HG03520 (cell line): Measurements from ENCODE around the gene GPM6B.

Source experiments
- ATAC-seq: cut with Tn5 transposase; IDR thresholded peaks from one replicate; pipeline ENCODE4 v1.9.1; 2021; ENCODE audit warnings: mild to moderate bottlenecking, moderate library complexity; ENCODE audit not compliant: unreplicated experiment

GPM6B gene, protein sequence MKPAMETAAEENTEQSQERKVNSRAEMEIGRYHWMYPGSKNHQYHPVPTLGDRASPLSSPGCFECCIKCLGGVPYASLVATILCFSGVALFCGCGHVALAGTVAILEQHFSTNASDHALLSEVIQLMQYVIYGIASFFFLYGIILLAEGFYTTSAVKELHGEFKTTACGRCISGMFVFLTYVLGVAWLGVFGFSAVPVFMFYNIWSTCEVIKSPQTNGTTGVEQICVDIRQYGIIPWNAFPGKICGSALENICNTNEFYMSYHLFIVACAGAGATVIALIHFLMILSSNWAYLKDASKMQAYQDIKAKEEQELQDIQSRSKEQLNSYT

DNA sequence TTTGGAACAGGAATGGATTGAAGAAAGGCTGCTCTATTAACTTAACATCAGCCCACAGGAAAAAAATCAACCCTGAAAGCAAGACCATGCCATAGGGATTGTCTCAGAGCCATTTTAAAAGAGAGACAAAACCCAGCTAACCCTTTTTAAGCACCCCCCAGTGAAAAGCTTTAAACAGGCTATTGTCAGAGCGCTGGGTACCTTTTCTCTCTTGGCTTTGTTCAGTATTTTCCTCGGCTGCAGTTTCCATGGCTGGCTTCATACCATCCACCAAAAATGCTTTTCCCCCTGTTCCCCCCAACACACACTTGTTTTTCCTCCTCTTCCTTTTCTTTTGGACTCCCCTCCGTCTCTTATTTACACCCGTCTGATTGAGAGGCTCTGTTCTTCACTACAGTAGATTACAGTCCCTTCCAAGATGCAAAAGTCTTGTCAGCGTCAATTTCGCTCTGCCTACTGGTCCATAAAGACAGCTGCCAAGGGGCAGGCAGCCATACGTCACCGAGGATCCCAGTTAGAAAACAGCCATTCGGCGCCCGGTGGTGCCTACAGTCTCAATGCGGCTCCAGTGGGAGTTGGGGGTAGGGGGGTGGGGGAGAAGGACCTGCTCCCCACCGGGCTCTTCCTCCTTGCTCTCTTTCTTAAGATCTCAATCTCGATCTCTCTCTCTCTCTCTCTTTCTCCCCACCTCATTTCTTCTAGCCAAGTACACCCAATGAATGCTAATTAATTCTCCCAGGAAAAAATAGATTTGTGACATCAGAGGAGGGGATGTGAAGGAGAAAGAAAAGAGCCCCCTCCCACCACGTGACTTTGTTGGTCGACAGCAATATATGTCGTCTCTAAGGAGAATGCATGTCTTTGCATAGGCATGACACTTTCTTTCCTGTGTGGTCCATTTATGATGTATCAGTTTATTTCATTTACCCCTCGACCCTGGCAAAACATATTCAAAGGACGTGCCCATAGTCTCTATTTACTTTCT, at the start of gene GPM6B:
Gene GPM6B (minus strand): TSS at position 451 of the 985 bp plus-strand sequence. CDS start 189 bp downstream, at position 262.
- no peak for ATAC-seq

DNA sequence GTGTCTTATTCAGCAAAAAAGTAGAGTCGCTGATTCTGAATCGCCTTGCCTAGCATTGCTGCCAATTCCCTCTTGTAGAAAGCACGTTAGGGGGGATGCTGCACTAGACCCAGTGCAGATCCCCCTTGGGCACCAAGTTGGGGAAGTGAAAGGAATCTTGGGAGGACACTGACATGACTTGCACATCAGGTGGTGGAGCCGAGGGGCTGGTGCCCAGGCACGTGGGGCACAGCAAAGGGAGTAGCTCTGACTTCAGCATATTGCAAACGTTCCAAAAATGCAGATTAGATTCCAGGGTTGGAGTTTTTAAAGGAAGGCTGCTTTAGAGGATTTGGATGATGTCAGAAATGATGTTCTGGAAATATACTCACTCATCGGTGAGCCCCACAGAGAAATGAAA, 47.4 kb upstream of the GPM6B start:
- ATAC-seq, result no peak

DNA sequence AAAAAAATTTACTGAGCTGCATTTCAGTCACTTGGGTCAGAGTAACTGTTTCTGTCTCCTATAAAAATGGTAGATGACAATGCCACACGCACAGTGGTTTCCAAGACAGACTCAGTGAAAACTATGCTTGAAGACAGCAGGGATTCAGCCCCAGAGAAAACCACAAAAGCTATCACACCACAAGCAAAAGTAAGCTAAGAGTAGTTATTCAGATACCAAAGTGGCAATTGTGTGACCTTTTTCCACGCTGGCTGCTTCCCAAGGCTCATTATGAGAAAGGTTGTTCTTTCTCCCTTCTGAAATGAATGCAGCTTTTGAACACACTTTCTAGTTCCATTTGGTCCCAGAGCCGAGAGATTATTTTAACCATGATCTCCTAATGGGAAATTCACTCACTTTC, 46.4 kb upstream of the GPM6B start:
- no peak for ATAC-seq

DNA sequence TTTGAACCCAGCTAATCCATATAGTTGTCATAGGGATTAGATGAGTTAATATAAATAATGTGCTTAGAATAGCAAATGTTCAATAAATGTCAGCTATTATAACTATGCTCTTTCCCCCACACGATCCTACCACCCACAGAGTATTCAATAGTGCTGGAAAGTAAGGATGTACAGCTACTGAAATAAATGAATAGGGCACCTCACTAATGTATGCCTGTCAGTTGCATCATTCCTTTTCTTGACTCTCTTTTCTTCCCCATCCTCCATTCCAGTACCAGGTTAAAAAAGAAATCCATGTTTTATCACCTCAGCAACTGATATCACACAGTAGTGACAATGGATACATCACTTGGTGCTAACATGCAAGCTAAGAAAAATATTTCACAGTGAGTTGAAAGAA, 42.8 kb upstream of the GPM6B start:
- no peak for ATAC-seq

DNA sequence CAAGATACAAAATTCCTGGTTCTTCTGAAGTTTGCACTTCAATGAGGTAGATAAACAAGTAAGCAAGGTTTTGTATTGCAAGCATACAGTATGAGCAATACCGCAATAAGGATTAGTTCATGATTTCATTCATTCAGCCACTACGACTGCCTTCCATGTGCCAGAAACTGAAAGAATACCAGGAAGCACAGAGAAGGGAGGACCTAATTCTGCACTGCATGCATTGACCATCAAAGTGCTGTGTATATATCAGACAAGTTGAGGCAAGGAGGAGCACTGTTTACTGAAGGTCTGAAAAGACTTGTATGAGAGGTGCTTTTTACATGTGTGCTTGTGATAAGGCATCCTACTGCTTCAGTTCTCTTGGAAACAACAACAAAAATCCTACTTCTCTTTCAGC, 40.9 kb upstream of the GPM6B start:
- no peak for ATAC-seq

DNA sequence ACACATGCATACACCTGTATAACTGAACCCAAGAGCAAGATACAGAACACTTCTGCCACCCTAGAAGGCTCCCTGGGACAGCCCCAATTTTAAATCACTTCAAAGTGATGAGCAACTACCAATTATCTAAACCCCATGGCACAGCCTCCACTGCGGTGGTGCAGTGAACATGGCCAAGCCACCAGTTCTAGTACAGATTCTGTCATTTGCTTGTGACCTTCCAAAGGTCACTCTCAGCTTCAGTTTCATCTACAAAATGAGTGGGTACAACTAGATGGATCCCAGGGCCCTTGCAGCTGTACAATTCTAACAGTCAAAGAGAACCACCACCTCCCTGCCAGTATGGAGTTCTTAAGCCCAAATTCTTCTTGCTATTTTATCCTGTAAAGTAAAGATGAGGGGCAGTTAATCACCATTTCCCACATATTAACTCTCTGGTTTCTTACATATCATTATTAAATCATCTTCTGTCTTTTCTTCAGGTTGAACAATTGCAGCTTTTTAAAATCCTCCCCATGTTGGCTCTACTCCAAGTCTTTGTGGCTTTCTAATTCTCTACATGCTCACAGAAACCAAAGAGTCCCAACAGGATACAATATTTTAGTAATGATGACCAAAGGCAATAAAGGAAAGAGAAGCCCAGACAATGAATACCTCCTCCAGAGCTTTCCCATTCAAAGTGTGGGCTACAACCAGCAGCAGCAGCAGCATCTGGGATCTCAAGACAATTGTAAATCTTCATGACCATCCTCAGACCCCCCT, 39.0 kb upstream of the GPM6B start:
- ATAC-seq, result no peak

DNA sequence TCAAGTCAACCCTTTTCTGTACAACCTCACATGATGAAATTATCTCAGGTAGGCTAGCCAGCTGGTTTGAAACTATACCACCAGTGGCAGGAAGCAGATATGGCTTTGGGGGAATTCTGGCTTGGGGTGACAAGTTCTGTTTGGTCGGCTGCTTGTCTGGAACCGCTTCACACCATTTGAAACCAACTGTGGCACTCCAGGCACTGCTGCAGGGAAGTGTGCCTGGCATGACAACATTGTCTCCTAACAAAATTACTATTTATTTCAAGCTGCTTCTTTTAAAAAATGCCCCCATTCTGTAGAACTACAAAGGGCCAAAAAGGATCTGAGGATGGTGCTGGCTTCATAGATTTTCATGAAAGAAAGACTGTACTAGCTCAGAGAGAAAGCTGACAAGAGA, 37.1 kb upstream of the GPM6B start:
- ATAC-seq, result no peak

DNA sequence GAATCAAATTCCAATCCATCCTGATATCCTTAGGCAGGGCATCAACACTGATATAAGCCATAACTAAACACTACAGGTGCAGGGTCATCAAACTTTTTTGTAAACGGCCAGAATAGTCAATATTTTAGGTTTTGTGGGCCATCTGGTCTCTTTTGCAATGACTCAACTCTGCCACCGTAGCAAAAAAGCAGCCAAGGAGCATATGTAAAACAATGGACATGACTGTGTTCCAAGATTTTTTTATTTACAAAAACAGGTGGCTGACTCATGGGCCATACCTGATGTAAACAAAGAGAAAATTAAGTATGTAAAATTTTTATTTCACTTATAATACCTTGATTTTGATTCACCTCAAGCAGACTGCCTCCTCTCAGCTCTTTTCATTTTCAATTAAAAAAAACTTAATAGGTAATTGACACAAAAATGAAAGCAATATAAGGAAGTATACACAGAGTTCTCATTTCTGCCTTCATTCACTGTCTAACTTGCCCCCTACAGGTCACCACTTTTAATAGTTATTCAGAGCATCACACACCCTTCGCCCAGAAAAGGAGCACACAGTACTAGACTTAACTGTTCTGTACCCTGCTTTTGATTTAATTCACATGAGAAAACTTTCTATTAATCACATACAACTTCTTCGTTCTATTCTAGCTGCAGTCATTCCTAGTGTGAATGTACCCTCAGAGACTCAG, 35.3 kb upstream of the GPM6B start:
- ATAC-seq, result no peak

DNA sequence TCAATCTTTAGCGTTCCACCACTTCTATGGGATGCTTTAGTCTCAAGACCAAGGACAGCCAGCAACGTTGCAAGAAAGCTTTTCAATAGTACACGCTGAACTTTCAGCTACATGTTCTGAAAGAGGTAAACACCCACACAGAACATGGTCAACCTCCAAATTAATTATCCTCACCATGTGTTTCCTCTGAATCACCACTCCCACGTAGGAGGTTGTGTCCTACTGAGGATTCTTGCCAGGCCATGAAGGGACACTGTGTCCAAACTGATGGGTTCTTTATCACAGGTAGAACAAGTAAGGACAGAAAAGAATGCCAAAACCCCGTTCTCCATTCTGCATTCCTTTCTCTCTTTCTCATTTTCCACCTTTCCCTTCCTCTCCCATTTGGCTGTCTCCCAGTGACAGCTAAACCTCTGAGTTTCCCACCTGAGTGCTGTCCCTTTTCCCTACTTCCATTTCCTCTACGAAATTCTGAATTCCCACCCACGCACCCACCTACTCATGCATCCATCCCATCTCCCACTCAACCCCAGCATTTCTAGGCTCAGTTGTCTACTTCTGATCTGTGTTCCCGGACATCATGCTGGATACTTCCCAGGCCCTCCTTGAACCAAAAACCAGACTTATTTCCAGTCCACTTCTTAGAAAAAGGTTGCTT, 29.0 kb upstream of the GPM6B start:
- ATAC-seq, result no peak

DNA sequence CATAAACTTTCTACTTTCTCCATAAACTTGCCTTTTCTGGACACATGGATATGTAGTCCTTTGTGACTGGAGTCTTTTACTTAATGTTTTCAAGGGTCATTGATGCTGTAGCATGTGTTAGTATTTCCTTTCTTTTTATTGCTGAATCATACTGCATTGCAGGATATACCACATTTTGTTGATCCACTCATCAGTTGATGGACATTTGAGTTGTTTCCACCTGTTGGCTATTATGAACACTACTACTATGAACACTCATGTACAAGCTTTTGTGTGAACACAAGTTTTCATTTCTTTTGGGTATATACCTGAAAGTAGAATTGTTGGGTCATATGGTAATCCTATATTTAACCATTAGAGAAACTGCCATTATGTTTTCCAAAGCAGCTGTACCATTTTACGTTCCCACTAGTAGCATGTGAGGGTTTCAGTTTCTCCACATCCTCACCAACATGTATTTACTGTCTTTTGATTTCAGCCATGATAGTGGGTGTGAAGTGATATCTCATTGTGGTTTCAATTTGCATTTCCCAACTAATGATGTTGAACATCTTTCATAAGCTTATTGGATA, 26.3 kb upstream of the GPM6B start:
- no peak for ATAC-seq

DNA sequence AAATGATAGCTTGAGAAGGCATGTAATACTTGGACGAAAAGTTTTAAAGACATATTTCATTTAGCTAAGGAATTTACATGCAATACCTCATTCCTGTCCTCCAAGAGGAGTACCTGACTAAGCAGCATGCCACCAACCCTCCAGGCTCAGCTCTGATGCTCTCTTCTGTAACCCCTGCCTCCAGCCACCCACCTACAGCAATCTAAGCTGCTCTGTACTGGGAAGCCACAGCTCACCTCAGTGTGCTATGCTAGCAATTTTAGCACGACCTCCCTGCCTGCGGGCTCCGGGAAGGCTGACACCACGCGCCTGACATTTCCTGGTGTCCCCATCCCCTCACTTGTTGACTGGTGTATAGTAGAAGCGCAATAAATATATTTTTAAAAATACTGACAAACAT, 23.2 kb upstream of the GPM6B start:
- ATAC-seq, result no peak

DNA sequence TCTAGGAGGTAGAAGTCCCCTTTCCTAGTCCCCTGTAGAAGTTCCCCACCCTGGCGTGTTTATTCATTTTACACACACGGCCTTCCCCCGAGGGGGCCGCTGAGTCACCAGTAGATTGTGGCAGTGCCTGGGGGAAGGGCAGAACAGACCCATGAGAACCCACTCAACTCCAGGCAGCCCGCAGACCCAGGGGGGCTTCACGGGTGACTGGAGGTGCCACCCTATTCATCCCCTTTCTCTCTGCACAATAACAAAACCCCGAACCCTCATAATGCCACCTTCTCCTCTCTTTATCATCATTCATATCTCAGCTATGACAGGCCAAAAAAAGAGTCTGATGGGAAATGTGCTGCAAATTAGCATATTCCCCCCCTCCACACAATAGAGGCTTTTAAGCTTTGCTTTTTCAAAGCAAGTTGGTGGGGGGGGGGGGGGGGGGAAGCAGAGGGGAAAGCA, 20.4 kb upstream of the GPM6B start:
- no peak for ATAC-seq

DNA sequence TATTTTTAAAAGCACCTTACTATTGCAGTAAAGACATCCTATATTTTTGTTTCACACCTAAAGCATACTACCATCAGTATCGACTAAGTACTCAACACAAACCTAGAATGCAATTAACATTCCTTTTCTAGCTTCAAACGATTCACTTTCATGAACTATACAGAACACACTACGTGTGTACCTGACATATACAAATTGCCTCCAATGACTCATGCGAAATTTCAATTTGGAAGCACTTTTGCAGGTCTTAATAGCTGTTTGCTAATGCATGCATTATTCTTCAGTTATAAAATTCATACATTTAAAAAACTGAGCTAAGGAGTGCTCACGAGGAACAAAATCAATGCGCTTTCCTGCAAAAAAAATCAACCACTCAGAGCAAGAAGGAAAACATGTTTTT, 19.7 kb upstream of the GPM6B start:
- ATAC-seq, result no peak

DNA sequence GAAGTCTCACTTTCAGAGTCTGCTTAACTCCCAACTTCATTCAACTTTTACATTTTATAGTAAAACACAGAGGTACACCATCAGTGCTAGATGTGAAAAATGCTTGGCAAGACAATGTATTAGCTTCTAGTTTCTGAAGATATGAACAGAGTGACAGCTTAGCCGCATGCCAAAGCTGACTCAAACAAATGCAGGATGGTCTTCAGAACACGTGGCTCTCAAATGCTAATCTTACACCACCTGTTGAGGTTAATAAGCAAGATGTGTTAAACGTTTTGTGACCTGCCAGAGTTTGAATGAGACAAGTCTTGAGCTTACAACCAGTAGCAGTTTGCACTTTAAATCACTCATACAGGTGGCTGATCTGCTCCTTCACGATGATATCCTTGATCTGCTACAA, 18.9 kb upstream of the GPM6B start:
- no peak for ATAC-seq

DNA sequence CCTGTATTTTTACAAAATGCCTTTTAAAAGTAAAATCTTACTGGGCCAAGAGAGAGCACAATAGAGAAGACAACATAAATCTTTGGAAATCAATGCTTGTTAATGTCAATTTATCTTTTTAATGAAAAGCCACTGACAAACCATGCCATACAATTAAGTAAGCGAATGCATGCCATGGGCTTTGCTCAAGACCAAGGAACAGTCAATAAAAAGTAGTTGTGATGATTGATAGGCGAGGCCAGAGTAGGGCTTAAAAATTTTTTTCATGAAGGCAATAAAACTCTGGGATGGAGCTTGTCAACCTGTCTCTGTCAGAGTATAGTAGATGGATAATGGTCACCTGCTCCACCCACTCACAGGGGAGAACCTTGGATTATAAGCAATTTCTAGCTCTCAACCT, 17.5 kb upstream of the GPM6B start:
- ATAC-seq, result no peak

DNA sequence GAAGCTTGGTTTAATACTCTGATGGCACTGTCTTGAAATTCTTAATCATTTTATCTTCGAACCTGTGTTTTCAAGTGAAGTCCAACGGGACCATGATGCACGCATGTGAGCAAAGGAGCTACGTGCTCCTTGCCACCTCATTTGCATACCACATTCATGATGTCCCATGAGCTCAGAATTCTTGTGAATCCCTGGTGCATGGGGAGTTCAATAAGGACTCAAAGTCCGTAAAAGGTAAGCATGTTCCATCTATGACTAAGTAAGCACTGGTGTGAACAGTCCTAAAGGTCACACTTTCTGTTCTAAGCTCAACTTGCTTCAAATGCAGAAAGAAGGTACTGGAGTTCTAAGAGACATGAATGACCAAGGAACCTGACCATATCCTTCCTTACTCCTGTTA, 13.1 kb upstream of the GPM6B start:
- no peak for ATAC-seq

DNA sequence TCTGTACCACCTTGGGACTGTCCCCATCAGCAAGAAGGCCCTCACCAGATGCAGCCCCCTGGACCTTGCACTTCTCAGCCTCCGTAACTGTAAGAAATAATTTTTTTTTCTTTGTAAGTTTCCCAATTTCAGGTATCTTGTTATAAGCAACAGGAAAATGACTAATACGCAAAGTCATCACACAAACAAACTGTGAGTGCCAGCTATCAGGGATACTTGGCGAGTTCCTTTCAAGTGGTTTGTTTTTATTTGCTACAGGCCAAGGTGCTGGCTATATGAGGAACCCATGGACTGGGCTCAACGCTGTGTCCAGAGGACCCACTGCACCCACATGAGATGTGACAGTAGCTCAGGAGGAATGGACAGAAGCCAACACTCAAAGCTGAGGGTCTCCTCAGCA, 11.5 kb upstream of the GPM6B start:
- no peak for ATAC-seq

DNA sequence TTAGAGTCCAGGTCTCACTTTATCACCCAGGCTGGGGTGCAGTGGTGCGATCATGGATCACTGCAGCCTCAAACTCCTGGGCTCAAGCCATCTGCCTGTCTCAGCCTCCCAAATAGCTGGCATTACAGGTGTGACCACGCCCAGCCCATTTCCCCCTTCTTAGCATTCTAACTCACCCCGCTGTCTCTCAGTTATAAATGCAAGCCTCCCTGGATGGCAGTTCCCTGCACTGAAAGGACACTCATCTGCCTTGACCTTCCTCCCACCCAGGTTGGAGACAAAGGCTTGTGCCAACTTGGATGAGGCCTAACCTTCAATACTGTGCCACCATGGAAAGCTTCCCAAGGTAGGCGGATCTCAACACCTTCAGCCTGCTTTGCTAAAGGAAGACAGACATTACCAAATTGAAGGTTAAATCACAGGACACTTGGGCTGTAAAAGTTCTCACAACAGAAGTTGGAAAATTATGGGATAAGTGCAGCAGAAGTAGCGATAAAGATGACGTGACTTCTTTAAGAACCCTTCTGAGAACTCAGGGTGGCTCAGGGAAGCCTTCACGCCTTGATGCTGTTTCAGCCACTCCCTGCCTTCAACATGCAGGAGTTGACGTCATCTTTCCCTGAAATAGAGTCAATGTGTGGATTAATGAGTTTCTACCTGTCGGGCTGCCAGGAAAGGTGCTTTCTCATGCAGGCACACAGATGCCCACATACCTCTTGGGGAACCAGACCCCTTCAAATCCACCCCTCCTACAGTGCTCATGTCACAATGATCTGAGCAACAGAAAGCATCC, 10.6 kb upstream of the GPM6B start:
- no peak for ATAC-seq

DNA sequence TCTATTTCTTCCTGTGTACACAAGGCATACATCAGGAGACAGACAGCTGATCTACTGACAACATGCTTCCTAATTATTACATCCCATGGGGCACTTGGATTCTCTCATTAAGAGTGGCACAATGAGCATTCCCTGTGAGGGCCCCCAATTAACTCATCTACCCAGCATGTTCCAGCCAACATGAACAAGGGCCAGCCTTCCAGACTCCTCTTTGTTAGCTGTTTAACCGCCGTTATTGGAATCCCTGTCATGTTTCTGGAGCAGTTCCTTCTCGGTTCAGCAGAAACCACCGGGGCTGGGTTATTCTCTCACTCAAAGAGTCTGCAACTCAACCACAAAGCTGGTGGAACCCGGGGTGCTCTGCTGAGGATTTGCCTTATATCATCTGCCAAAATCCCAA, 9.9 kb upstream of the GPM6B start:
- ATAC-seq, result no peak
